Epidermal melanocyte (primary cell): ENCODE data around the gene PARP15.

Source experiments
- DNase-seq: peaks from one replicate; pipeline ENCODE4 v3.0.0; 2011; ENCODE audit warnings: low spot score; ENCODE audit not compliant: insufficient read length

The PARP15 gene

DNA sequence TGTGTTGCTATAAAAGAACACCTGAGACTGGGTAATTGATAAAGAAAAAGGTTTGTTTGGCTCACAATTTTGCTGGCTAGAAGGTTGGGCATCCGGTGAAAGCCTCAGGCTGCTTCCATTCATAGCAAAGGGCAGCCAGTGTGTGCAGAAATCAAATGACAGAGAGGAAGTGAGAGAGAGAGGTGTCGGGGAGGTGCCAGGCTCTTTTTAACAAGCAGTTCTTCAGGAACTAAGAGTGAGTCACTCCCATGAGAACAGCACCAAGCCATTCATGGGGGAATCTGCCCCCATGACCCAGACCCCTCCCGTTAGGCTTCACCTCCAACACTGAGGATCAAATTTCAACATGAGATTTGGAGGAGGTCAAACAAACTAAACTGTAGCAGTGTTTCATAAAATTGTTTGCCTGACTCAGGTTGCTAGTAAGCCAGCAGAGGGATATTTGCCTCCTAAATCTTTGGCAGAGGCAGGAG, 4.5 kb upstream of the PARP15 start:
- no peak for DNase-seq

DNA sequence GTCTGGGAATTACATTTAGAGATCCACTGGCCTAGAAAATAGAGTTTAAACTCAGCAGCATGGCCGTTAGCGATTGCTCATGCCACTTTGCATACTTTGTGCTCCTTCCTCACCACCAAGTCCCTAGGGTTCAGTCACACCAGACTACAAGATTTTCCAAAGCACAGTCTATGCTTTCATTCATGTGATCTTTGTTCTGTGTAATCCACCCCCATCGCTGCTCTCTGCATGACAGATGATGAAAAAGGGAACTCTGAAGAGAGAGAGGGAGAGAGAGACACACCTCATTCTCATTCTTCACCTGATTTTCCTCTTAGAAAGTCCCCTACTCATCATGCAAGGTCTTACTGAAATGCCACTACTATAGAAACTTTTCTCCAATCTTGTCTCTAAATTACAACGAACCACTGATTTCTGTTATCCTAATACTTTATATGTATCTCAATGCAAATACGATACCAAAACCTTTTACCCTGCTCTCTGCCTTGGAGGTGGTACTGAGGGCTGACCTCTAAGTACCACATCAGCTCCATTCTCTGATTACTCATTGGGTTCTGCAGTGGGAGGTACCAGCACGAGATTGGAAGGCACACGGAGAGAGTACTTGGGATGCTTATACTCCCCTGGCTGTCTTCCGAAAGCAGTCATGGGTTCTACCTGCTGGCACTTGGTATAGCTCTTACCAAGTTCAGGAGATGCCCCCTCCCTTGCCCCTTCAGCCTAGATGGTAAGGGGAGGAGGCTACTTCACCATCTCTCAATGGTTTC, 1.1 kb upstream of the PARP15 start:
- no peak for DNase-seq

DNA sequence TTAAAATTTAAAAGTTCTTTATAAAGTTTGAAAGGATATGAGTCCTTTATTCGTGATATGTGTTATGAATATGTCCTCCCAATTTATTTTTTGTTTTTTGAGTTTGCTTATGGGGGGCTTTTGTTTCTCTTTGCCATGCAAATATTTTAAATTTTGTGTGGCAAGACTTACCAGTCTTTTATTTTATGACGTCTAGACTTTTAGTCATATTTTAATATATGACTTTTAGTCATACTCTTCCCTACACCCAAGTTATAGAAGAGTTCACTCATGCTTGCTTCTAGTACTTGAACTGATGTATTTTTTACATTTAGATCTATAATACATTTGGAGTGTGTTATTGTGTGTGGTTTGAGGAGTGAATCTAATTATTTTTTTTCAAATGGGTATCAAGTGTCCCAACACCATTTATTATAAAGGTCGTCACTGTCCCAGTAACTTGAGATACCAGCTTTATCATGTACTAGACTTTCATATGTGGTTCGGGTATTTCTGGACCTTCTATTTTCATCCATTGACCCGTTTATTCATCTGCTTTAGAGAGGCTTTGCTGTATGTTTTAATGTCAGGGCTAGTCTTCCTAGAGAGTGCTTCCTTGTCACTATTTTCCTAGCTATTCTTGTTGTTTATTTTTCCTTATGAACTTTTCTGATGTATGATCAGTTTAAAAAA, 755 bp downstream of the PARP15 start:
- no peak for DNase-seq

DNA sequence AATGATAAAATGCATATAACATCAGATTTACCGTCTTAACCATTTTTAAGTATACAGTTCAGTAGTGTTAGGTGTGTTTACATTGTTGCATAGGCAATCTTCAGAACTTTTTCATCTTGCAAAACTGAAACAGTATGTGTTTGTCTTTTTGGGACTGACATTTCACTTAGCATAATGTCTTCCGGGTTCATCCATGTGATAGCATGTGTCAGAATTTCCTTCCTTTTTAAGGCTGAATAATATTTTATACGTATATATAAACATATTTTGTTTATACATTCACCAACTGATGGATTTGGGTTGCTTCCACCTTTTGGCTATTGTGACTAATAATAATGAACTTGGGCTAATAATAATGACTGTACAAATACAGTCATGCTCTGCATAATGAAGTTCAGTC, 3.0 kb downstream of the PARP15 start:
- DNase-seq: no peak

DNA sequence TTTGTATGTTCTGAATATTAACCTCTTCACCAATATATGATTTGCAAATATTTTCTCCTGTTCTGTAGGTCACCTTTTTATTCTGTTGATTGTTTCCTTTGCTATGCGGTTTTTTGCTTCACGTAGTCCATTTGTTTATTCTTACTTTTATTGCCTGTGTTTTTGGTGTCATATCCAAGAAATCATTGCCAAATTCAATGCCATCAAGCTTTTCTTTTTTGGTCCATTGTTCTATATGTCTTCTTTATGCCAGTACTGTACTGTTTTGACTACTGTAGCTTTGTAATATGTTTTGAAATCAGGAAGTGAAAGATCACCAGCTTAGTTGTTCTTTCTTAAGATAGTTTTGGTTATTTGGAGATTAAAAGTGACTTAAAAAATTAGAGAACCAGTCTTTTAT, 4.2 kb downstream of the PARP15 start:
- no peak for DNase-seq

DNA sequence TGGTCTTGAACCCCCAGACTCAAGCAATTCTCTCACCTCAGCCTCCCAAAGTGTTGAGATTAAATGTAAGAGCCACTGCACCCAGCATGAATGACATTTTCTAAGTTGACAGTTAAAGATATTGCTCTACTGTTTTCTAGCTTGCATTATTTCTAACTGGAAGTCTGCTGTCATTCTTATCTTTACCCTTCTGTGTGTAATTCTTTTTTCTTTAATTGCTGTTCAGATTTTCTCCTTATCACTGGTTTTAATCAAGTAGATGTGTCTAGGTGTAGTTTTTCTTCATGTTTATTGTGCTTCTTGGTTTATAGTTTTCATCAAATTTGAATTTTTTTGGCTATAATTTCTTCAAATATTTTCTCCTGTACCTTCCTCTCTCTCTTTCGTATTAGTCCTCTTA, 4.9 kb downstream of the PARP15 start:
- DNase-seq: no peak

DNA sequence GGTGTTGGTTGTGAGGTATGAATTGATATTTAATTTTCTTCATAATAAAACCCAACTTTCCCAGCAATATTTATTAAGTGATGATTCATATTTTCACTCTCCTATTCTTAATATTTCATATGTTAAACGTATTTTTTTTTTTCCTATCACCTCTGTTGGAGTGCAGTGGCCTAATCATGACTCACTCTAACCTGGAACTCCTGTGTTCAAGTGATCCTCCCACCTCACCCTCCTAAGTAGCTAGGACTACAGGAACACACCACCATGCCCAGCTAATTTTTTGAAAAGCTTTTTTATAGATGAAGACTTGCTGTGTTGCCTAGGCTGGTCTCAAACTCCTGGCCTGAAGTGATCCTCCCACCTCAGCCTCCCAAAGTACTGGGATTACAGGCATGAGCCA, 8.6 kb downstream of the PARP15 start:
- DNase-seq: no peak

DNA sequence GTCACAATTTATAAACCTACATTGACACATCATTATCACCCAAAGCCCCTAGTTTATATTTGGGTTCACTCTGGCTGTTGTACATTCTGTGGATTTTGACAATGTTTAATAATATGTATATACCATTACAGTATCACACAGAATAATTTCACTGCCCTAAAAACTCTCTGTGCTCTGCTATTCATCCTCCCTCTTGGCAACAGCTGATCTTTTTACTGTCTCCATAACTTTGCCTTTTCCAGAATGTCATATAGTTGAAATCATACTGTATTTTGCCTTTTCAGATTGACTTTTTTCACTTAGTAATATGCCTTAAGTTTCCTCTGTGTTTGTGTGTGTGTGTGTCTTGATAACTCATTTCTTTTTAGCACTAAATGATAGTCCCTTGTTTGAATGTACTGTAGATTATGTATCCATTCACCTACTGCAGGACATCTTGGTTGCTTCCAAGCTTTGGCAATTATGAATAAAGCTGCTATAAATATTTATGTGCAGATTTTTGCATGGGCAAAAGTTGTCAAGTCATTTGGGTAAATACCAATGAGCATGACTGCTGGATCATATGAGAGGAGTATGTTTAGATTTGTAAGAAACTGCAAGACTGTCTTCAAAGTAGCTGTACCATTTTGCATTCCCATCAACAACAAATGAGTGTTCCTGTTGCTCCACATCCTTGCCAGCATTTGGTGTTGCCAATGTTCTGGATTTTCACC, 9.5 kb downstream of the PARP15 start:
- no peak for DNase-seq

DNA sequence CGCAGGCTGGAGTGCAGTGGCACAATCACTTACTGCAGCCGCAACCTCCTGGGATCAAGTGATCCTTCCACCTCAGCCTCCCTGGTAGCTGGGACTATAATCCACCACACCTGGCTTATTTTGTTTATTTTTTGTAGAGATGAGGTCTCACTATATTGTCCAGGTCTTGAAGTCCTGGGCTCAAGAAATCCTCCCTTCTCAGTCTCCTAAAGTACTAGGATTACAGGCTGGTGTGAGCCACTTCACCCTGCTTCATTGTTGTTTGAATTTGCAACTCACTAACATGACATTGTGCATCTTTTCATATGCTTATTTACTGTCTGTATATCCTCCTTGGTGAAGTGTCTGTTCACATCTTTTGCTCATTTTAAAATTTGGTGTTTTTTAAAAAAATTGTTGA, 10.1 kb downstream of the PARP15 start:
- DNase-seq: no peak

DNA sequence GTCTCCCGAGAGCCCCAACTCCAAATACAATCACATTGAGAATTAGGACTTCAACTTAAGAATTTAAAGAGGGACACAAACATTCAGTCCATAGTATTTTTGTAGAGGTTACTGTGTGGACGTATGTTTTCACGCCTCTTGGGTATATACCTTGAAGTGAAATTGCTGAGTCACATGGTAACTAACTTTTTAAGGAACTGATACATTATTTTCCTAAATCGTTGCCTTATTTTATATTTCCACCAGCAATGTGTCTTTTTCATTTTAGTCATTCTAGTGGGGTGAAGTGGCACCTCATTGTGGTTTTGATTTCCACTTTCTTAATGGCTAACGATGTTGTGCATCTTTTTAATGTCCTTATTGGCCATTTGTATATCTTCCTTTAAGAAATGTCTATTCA, 11.8 kb downstream of the PARP15 start:
- no peak for DNase-seq

DNA sequence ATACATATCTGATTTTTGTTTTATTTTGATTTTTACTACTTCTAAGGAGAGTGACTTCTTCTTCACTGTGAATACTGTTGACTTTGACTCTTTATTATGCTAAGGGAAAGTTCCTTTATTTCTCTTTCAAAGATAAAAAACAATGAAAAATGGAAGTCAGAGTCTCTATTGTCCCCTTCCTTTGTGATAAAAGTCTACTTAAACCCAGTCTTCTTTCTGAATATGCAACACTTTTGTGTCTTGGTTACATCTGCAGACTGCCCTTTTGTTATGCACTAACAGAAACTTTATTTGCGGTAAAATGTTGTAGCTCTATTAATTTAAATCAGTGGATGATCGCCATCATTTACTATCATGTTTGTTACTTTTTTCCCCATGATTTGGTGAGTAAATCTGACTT, 13.2 kb downstream of the PARP15 start:
- no peak for DNase-seq

DNA sequence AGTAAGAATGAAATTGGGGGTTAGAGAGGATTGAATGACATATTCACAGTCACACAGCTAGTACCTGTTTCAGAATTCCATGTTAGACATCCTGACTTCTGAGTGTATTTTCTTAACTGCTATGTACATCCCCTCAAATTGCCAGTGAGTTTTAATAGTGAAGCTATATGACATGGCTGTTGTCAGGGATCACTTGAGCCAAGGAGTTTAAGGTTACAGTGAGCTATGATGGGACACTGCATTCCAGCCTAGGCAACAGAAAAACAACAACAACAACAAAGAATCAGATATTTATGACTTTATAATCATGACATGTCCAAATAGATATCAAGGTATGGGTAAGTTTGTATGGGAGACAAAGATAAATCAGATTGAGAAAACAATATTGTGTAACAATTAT, 16.6 kb downstream of the PARP15 start:
- no peak for DNase-seq

DNA sequence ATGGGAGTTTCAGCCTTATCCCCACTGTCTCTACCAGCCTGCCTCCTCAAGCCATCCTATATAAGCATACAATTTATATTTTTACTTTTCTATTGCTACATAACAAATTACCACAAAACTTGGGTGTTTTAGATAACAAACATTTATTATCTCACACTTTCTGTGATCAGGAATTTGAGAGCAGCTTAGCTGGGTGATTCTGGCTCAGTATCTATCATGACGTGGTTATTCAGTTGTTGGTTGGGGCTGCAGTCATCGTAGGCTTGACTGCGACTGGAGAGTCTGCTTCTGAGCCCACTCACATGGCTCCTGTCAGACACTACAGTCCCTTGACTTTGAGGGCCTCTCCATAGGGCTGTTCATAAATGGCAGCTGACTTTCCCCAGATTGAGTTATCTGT, 20.7 kb downstream of the PARP15 start:
- DNase-seq: no peak

DNA sequence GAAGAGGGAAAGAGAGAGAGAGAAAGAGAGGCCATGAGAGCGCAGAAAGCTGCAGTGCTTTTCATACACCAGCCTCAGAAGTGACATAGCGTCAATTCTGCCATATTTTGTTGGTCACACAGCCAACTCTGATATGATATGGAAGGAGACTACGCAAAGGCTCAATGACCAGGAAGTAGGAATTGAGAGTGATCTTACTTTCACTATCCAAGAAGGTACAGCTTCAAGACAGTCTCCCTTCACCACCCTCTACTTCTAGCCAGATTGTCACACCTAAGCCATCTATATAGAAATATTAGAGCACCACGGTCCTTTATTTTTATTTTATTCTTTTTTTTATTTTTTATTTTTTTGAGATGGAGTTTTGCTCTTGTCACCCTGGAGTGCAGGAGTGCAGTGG, 21.1 kb downstream of the PARP15 start:
- DNase-seq: no peak

DNA sequence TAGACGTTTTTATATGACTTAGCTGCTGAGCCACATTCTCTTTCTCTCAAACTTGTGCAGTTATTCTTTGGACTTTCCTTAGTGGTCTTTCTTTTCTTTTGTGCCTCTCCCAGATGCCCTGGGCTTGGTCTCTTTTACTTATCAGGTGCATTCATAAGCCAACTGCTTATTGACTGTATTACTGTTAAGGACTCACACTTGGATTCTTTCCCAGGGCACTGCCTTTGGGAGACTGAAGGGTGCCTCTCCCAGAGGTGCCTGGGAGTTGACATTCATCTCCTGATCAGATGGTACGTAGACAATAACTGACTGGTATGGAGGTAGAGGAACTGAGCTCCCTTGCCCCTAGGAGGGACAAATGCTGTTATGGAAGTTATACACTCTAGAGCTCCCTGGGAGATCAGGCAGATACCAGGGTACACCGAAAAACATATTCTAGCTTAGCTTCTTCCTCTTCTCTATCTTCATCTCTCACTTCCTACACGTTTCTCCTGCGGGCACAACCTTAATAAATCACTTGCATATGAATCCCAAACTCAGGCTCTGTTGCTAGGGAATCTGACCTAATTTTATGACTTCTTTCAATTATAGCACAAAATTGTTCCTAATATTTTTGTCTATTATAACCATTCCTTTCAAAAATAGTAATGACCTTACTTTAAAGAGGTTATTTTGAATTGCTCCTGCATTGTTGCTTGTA, 24.7 kb downstream of the PARP15 start:
- no peak for DNase-seq

DNA sequence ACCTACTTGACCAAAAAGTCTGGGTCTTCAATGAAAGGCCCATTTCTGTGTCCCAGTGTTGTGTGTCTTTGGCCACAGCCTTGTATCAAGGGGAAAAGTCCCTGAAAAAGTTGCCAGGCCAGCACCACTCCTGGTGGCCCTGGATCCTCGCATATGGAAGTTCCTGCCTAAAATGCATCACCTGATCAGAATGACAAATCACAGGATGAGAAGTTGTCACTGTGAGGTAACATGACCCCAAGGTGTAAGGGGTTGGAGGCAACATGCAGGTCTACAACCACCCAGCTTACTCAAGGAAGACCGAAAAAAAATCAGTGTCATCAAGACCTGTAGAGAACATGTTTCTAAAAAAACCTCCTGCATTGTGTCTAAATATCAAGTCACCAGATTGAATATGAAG, 25.6 kb downstream of the PARP15 start:
- no peak for DNase-seq

DNA sequence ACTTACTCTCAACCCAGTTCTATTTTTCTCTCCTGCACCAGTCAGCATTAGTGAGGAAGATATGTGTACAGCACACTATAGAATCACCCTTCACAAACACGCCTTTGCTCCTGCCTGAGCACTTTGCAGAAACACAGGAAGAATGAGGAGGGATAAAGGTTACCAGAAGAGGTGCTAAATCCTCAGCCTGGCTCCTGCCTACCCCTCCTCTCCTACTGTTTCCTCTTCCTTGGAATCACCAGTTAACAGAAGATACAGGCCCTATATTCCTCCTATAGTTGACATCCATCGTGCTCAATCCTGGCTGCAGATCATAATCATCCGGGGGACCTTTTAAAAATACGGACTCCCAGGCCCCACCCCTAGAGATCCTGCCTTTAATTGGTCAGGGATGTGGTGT, 28.9 kb downstream of the PARP15 start:
- no peak for DNase-seq

DNA sequence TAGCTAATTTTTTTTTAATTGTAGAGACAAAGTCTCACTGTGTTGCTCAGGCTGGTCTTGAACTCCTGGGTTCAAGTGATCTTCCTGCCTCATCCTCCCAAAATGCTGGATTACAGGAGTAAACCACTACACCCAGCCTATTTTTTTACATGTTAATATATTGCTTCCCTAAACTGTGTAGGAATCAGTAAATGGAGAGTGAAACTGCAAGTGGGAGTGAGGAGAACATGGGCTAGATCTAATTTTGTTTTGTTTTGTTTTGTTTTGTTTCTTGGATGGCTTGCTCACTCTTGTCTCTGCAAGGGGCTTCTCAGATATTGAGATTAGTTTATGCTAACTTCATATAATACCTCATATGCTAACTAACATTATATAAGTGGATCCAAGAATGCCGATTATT, 31.5 kb downstream of the PARP15 start:
- no peak for DNase-seq

DNA sequence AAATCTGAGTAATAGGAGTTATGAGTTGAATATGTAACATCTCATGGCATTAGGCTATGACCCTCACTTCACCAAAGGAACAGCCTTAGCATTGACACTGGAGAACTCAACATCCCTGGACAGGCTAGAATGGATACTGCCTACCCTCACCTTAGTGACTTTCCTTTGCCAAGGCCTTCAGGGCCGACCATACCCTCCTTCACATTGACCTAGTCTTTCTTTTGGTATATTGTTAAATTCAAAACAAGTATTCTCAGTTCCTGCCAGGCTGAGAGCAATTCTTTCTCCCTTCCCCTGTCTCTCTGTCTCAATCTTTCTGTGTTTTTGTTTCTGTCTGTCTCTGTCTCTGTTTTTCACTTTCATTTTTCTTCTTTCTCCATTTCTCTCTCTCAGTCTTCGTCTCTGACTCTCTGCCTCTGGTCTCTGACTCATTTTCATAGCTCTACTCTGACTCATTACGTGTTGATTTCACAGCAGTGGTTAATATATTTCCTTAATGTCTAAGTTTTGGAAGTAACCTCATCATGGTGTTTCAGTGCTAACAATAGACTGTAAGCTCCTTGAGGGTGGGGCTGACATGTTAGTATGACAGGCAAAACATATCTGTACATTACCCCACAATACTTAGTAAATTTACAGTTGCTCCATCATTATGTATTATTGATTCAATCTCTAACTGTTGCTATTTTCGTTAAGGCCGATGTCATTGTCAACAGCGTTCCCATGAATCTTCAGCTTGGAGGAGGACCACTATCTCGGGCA, 32.5 kb downstream of the PARP15 start:
- no peak for DNase-seq

DNA sequence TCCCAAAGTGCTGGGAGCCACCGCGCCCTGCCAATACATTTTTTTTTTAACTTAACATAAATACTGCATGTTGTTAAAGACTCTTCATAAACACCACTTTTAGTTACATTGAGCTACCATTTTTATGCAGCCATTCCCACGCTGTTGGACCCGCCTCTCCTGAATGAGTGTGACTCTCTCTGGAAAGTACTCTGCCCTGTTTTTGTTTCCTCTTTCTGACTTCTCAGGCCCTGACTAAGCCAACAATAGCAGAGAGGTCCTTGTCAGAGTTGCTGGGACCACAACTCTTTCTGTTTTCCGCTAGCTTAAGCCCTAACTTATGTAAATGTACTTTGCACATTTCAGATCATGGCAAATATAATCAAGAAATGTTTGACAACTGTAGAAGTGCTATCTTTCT, 35.2 kb downstream of the PARP15 start:
- no peak for DNase-seq

DNA sequence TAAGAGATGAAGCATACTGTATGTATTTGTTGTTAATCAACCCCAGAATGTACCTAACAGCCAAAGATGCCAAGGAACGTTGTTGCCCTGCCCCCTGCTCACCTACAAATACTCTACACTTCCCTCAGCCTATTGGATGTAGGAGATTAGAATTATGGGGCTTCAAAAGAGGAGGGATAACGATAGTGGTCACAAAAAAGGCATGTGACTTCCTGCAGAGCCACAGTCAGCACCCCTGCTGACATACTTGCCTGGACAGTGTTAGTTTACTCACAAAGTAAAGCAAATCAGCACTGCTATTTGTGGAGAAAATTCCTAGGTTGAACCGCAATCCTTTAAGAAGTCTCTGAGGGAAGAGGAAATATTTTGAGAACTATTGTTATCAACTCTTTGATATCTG, 37.9 kb downstream of the PARP15 start:
- no peak for DNase-seq
